DMS 273 (cell line): ENCODE data around the gene IQSEC3.
"Not testable (repeated sequence)": the region's sequence is repeated elsewhere in the genome, so short reads cannot be mapped to it uniquely, and the experiment has no call there.

Experiments
- DNase-seq: peaks from one replicate; lab custom pipeline; 2025; ENCODE audit not compliant: unreplicated experiment; lab: John Stamatoyannopoulos, UW

The IQSEC3 gene

GRCh38 chr12:66428-66781 is at the start of gene IQSEC3:
Gene IQSEC3 (plus strand): TSS chr12:66767. CDS start chr12:66883, 116 bp downstream.
- not testable (repeated sequence) for DNase-seq

- not testable (repeated sequence) for DNase-seq
Measured at GRCh38 chr12:17370-18340, 48.9 kb upstream of the IQSEC3 start.

GRCh38 chr12:18821-19567 is 47.6 kb upstream of the IQSEC3 start:
- not testable (repeated sequence) for DNase-seq

GRCh38 chr12:19906-20305 is 46.7 kb upstream of the IQSEC3 start:
- DNase-seq: not testable (repeated sequence)

GRCh38 chr12:20757-21156 is 45.8 kb upstream of the IQSEC3 start:
- DNase-seq: no peak

GRCh38 chr12:21301-22189 is 45.0 kb upstream of the IQSEC3 start:
- no peak for DNase-seq

GRCh38 chr12:22190-22529 is 44.4 kb upstream of the IQSEC3 start:
- no peak for DNase-seq

- no peak for DNase-seq
Measured at GRCh38 chr12:22530-23201, 43.9 kb upstream of the IQSEC3 start.

GRCh38 chr12:27904-28303 is 38.7 kb upstream of the IQSEC3 start:
- not testable (repeated sequence) for DNase-seq

GRCh38 chr12:38775-39174 is 27.8 kb upstream of the IQSEC3 start:
- not testable (repeated sequence) for DNase-seq

- DNase-seq: not testable (repeated sequence)
Measured at GRCh38 chr12:39555-40265, 26.9 kb upstream of the IQSEC3 start.

GRCh38 chr12:44352-44751 is 22.2 kb upstream of the IQSEC3 start:
- not testable (repeated sequence) for DNase-seq

- not testable (repeated sequence) for DNase-seq
Measured at GRCh38 chr12:45235-45990, 21.2 kb upstream of the IQSEC3 start.

- DNase-seq: not testable (repeated sequence)
Measured at GRCh38 chr12:45991-46358, 20.6 kb upstream of the IQSEC3 start.

- not testable (repeated sequence) for DNase-seq
Measured at GRCh38 chr12:46542-46941, 20.0 kb upstream of the IQSEC3 start.

- DNase-seq: not testable (repeated sequence)
Measured at GRCh38 chr12:47699-48226, 18.8 kb upstream of the IQSEC3 start.

GRCh38 chr12:49149-49548 is 17.4 kb upstream of the IQSEC3 start:
- DNase-seq: not testable (repeated sequence)

GRCh38 chr12:51087-51486 is 15.5 kb upstream of the IQSEC3 start:
- DNase-seq: not testable (repeated sequence)

GRCh38 chr12:51962-52361 is 14.6 kb upstream of the IQSEC3 start:
- not testable (repeated sequence) for DNase-seq
